Adrenal gland (tissue), 12 donors: ENCODE measurements around the gene ARHGEF25. TPM values are rescaled to one million over a fixed set of nuclear protein-coding genes. Genes with fewer than 3 reads are reported as not detected.

Experiments
- DNase-seq, 7 donors: peaks; one replicate each; pipeline ENCODE4 v3.0.0-alpha.2; 2019 to 2020
- H3K27ac ChIP-seq, 5 donors: fragments of 200-600 bp; sonication (generic) in 4 of 5; 1 replicate in 3 of 5; 2 replicates in 2 of 5; pipeline versions ENCODE4 v1.5.1 to v1.8.0; 2016 to 2020; ENCODE audit warnings: mild to moderate bottlenecking in 1 of 5
- H3K27me3 ChIP-seq: fragments of 200-600 bp; 2 replicates; pipeline ENCODE4 v1.8.0; 2021
- H3K36me3 ChIP-seq, 2 donors: fragments of 200-600 bp; replicated peaks in 1 of 2; 1 replicate in 1 of 2; 2 replicates in 1 of 2; pipeline versions ENCODE4 v1.5.1 to v1.8.0; 2018 to 2022
- H3K4me1 ChIP-seq, 2 donors: fragments of 200-600 bp; replicated peaks in 1 of 2; 1 replicate in 1 of 2; 2 replicates in 1 of 2; pipeline versions ENCODE4 v1.5.1 to v1.8.0; 2018 to 2021
- H3K4me3 ChIP-seq, 4 donors: fragments of 200-600 bp; sonication (generic) in 3 of 4; one replicate each; pipeline ENCODE4 v1.5.1; 2016 to 2018
- H3K9me3 ChIP-seq, 3 donors: fragments of 200-600 bp; sonication (generic) in 1 of 3; replicated peaks in 1 of 3; 1 replicate in 2 of 3; 2 replicates in 1 of 3; pipeline versions ENCODE4 v1.5.1 to v1.8.0; 2016 to 2021
- POLR2A ChIP-seq, 2 donors: fragments of 450-650 bp; IDR thresholded peaks; one replicate each; pipeline ENCODE4 v1.6.1; 2017; ENCODE audit warnings: antibody characterized with exemption in 2 of 2, mild to moderate bottlenecking in 2 of 2, moderate library complexity in 1 of 2
- WGBS, 4 donors: extraction: QIAGEN DNeasy Blood & Tissue Kit in 2 of 4; methylation state at CpG; one replicate each; pipeline versions ENCODE4 v1.1.5 to v1.1.7; 2013 to 2017; 5-methylcytosine and 5-hydroxymethylcytosine counted together
- intact Hi-C, 2 donors: fragments of 100-400 bp; cut with DNase I; formaldehyde crosslinking; loops; one replicate each; pipeline versions ENCODE4 v1.14.1 to v1.15.0; 2022 to 2023
- polyA plus RNA-seq, 3 donors: library from polyadenylated mRNA; stranded (reverse); fragments of 200-250 nt in 2 of 3; fragments of 350-450 nt in 1 of 3; fragmentation: Illumina TruSeq in 1 of 3; extraction: RNeasy Lipid Tissue Mini Kit (QIAGEN cat#74804) in 1 of 3; gene quantifications; one replicate each; pipeline ENCODE4 v1.2.3, GENCODE V29; 2013 to 2014
- total RNA-seq, 9 donors: library from RNA; depleted of rRNA in 4 of 9; stranded (reverse); fragments of >200 nt in 4 of 9; fragments of 120-200 nt in 1 of 9; fragmentation: NEBNext Ultra II Directional in 1 of 9; extraction: Animal tissue kit (Norgen Biotek cat#: 25700) in 1 of 9; gene quantifications; one replicate each; pipeline versions ENCODE4 v1.1.0 to v1.2.4, GENCODE V29; 2013 to 2023
- TF ChIP-seq, protein P1 (sequence below), 6 experiments: fragments of 450-650 bp in 4 of 6; fragments of 200-600 bp in 2 of 6; sonication (generic) in 1 of 6; IDR thresholded peaks; 1 replicate in 5 of 6; 2 replicates in 1 of 6; pipeline versions ENCODE4 v1.5.1 to v1.8.0; 2016 to 2021; ENCODE audit warnings: antibody characterized with exemption in 6 of 6, mild to moderate bottlenecking in 2 of 6, moderate library complexity in 1 of 6
- donor health status: healthy with polysubstance abuse.
- donor health status: Bipolar disorder and iron deficiency.
- donor health status: DM: yes; HTN: yes; CAD: no.
- donor health status: DM: no; HTN: no; CAD: no.
- donor health status: DM: no; HTN: no; CAD: no.
- donor health status: DM: yes; HTN: yes; CAD: no.

ARHGEF25 gene
- total and polyA plus RNA-seq, 12 donors = 4.9 to 86.4 (median 9.9) TPM

DNA sequence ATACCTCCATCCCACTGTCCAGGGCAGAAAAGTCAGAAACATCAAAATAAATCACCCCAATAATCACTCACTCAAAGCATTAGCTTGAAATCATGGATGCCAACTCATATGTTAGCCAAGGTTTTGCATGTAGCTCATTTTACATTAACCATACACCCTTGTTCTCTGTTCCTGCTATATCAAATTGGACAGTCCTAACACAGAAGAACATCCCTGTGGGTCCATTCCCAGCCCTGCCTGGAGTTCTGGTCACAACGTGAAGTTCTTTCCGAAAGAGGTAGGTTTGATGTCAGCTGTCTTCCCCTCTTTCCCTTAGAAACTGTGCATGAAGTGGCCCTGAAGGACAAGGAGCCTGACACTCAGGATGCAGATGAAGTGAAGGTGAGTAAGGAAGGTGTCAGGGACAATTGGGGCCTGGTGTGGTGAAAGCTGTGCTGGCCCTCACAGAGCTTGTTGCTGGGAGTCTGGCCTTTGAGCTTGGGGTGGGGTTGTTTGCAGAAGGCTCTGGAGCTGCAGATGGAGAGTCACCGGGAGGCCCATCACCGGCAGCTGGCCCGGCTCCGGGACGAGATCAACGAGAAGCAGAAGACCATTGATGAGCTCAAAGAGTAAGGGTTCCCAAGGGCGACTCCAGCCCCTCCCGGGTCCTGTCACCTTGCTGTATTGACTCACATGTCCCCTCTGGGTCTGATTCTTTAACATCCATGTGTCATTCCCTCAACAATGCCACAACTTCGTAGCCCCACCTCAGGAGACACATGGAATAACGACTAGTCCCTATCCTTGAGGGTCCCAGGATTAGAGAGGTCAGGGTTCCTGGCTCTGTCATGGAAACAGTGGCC is 35.2 kb upstream of the ARHGEF25 start:
- Histone ChIP-seq H3K9me3 (no peaks in the 10 kb centered on the region), H3K36me3 (no peaks in the 10 kb centered on the region), H3K4me1 (no peaks in the 10 kb centered on the region), H3K27me3 (no peaks in the 10 kb centered on the region), H3K4me3 (no peak overlapping the region), H3K27ac (no peak overlapping the region)
- TF ChIP-seq, protein P1, sequence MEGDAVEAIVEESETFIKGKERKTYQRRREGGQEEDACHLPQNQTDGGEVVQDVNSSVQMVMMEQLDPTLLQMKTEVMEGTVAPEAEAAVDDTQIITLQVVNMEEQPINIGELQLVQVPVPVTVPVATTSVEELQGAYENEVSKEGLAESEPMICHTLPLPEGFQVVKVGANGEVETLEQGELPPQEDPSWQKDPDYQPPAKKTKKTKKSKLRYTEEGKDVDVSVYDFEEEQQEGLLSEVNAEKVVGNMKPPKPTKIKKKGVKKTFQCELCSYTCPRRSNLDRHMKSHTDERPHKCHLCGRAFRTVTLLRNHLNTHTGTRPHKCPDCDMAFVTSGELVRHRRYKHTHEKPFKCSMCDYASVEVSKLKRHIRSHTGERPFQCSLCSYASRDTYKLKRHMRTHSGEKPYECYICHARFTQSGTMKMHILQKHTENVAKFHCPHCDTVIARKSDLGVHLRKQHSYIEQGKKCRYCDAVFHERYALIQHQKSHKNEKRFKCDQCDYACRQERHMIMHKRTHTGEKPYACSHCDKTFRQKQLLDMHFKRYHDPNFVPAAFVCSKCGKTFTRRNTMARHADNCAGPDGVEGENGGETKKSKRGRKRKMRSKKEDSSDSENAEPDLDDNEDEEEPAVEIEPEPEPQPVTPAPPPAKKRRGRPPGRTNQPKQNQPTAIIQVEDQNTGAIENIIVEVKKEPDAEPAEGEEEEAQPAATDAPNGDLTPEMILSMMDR (IDR thresholded peaks at IDR 0.05) = no peak
- TF ChIP-seq POLR2A (IDR thresholded peaks at IDR 0.05) = no peak
- WGBS, 4 donors = 76 to 93% (median 83%) methylated on average over 10 to 12 of the region's 12 CpGs
- DNase-seq = no peak
- intact Hi-C loops = no loop called here

DNA sequence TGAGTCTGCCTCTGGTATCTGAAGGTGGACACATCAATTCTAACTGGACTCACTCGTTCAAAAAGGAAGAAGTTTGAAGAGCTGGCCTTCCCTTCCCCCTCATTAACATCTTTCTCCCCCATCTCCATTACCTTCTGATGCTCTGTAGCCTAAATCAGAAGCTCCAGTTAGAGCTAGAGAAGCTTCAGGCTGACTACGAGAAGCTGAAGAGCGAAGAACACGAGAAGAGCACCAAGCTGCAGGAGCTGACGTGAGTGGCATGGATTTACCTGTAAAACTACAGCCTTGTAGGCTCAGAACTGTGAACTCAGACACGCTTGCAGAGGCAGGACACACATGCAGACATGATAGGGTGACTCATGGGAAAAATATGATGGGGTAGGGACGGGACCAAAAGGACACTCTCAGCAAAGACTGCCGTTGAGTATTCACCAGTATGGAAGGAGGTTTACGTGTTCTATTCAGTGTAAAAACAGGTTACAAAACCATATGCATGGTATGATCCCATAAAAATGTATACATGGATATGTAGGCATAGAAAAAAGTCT is 34.5 kb upstream of the ARHGEF25 start:
- H3K36me3 ChIP-seq = no peaks in the 10 kb centered on the region
- intact Hi-C loops = no loop called here
- H3K4me1 ChIP-seq = no peaks in the 10 kb centered on the region
- WGBS, 4 donors = 78 to 85% (median 82%) methylated on average over 9 of the region's 9 CpGs
- TF ChIP-seq, protein P1 (IDR thresholded peaks at IDR 0.05) = no peak
- TF ChIP-seq POLR2A (IDR thresholded peaks at IDR 0.05) = no peak
- peaks cover under 1% of the 10 kb centered on the region for H3K27me3 ChIP-seq
- H3K27ac ChIP-seq = no peak overlapping the region
- no peak for DNase-seq
- no peaks in the 10 kb centered on the region for H3K9me3 ChIP-seq
- H3K4me3 ChIP-seq = no peak overlapping the region

DNA sequence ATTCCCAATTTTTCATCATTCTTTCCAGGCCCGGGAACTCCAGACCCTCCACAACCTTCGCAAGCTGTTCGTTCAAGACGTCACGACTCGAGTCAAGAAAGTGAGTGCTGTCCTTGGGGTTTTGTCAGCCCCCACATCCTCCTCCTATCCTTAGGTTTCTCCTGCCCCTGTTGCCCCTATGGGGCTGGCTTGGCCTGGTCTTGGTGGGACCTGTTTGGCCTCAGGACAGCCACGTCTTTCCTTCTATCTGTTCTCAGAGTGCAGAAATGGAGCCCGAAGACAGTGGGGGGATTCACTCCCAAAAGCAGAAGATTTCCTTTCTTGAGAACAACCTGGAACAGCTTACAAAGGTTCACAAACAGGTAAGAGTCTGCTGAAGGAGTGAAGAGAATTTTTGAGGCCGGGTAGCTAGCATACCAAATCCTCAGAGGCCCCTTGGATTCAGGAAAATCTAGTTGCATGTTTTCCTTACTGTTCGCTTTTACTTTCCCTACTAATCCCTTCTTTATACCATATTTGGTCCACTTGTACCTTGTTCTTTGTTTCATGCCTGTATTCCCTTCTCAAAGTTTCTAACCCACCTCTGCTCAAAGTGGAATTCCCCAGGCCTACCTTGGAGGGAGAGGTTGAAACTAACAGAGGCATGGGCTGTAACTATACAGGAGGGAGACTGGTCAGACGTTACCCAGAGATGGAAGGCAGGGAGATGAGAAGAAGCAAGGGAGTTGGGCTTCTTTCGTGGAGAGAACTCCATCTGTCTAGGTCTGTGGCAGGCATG is 33.1 kb upstream of the ARHGEF25 start:
- peaks cover 5% of the 10 kb centered on the region for H3K27me3 ChIP-seq
- H3K4me3 ChIP-seq = no peak overlapping the region
- intact Hi-C loops = no loop called here
- TF ChIP-seq, protein P1 (IDR thresholded peaks at IDR 0.05) = no peak
- TF ChIP-seq POLR2A (IDR thresholded peaks at IDR 0.05) = no peak
- H3K27ac ChIP-seq = no peak overlapping the region
- DNase-seq = no peak
- 78 to 89% (median 81%) methylated on average over 12 of the region's 12 CpGs for WGBS, 4 donors
- H3K36me3 ChIP-seq = no peaks in the 10 kb centered on the region
- no peaks in the 10 kb centered on the region for H3K4me1 ChIP-seq
- H3K9me3 ChIP-seq = no peaks in the 10 kb centered on the region

DNA sequence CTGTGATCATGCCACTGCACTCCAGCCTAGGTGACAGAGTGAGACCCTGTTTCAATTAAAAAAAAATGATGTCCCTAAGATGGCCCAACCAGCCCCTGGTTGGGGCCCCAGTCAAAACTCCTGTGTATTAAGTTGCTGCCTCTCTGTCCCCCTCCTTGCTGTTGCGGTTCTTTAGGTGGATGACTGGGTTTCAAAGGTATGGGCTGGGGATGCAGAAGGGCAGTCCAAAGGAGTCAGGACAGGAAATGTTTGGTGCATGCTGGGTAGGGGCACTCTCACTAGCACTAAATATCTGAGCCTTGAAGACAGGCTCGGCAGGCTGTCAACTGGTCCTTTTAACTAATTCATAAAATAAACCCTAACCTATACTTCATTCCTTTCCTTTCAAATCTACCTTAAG is 32.2 kb upstream of the ARHGEF25 start:
- Histone ChIP-seq H3K9me3 (no peaks in the 10 kb centered on the region), H3K4me1 (no peaks in the 10 kb centered on the region), H3K36me3 (no peaks in the 10 kb centered on the region), H3K4me3 (no peak overlapping the region), H3K27me3 (peaks cover 5% of the 10 kb centered on the region), H3K27ac (no peak overlapping the region)
- WGBS, 4 donors = 77 to 91% (median 82%) methylated on average over 2 of the region's 2 CpGs
- no peak for DNase-seq
- TF ChIP-seq POLR2A (IDR thresholded peaks at IDR 0.05) = no peak
- TF ChIP-seq, protein P1 (IDR thresholded peaks at IDR 0.05) = no peak
- intact Hi-C loops = no loop called here
